ENCODE results near the gene AKAP4. TPM values are rescaled to one million over a fixed set of nuclear protein-coding genes. Genes with fewer than 3 reads are reported as not detected.

The AKAP4 gene
- total RNA-seq, 1 experiment from 2014 or later = not detected

Small RNAs within 50 kb of the gene (small RNA-seq; reads per million reads assigned to genes)
- gene PYY3 = not detected
- not detected for gene RF00019

Other genes starting within 250 kb of the AKAP4 start
- 0.10 and 0.94 TPM in 2 replicates for gene CCNB3, start 3.8 kb upstream of the AKAP4 start, total RNA-seq (2014; rRNA removed; shearing (Covaris generic))